ENCODE results near the gene PRDM15.

- TF ChIP-seq CTCF (IDR thresholded peaks at IDR 0.05) (no peak), POLR2AphosphoS5 (IDR thresholded peaks at IDR 0.05; ENCODE audit: low read depth, low read length) (no peak)
Observed at GRCh38 chr21:41784456-41785102, 94.6 kb downstream of the PRDM15 start.
